GM21825 (cell line): ENCODE data around the gene PPP2R5C.

Source experiments
- ATAC-seq: cut with Tn5 transposase; IDR thresholded peaks from one replicate; pipeline ENCODE4 v1.9.1; 2021; ENCODE audit warnings: mild to moderate bottlenecking, moderate library complexity; ENCODE audit not compliant: unreplicated experiment

Gene PPP2R5C

GRCh38 chr14:101859538-101859902, 98.0 kb downstream of the PPP2R5C start:
- no peak for ATAC-seq

GRCh38 chr14:101859958-101860357, 98.4 kb downstream of the PPP2R5C start:
- no peak for ATAC-seq

- no peak for ATAC-seq
Measured at GRCh38 chr14:101861464-101861863, 100.0 kb downstream of the PPP2R5C start.

- no peak for ATAC-seq
Measured at GRCh38 chr14:101862177-101862576, 100.7 kb downstream of the PPP2R5C start.

GRCh38 chr14:101862711-101863110, 101.2 kb downstream of the PPP2R5C start:
- no peak for ATAC-seq

- no peak for ATAC-seq
Measured at GRCh38 chr14:101865288-101865687, 103.8 kb downstream of the PPP2R5C start.

GRCh38 chr14:101867854-101868253, 106.3 kb downstream of the PPP2R5C start:
- no peak for ATAC-seq

- ATAC-seq, result no peak
Measured at GRCh38 chr14:101869217-101869616, 107.7 kb downstream of the PPP2R5C start.

- ATAC-seq, result no peak
Measured at GRCh38 chr14:101870273-101870939, 108.9 kb downstream of the PPP2R5C start.

GRCh38 chr14:101872346-101872745, 110.8 kb downstream of the PPP2R5C start:
- ATAC-seq, result no peak

GRCh38 chr14:101873076-101873825, 111.7 kb downstream of the PPP2R5C start:
- no peak for ATAC-seq

- no peak for ATAC-seq
Measured at GRCh38 chr14:101873991-101874390, 112.5 kb downstream of the PPP2R5C start.

GRCh38 chr14:101875041-101875726, 113.7 kb downstream of the PPP2R5C start:
- ATAC-seq, result no peak

GRCh38 chr14:101875727-101876554, 114.4 kb downstream of the PPP2R5C start:
- peak; percentile 40 for ATAC-seq

GRCh38 chr14:101876555-101876938, 115.0 kb downstream of the PPP2R5C start:
- ATAC-seq, result peak; percentile 80

- ATAC-seq, result no peak
Measured at GRCh38 chr14:101877766-101878165, 116.3 kb downstream of the PPP2R5C start.

GRCh38 chr14:101878211-101878821, 116.8 kb downstream of the PPP2R5C start:
- no peak for ATAC-seq

GRCh38 chr14:101878822-101879528, 117.5 kb downstream of the PPP2R5C start:
- ATAC-seq, result no peak

- no peak for ATAC-seq
Measured at GRCh38 chr14:101879529-101880336, 118.2 kb downstream of the PPP2R5C start.
